NOMO-1 treated with dmso at 0.1 percent for 144 hours (cell line): ENCODE results near the gene TGDS.
A peak's percentile ranks its signal among the peaks of the same experiment; 100 is the strongest.

Experiments
- DNase-seq: peaks from one replicate; lab custom pipeline; 2025; ENCODE audit not compliant: unreplicated experiment; lab: John Stamatoyannopoulos, UW

Gene TGDS

GRCh38 chr13:94601446-94602431 is 5.8 kb upstream of the TGDS start, which contains the start of gene GPR180:
Gene GPR180 (plus strand): TSS chr13:94601857. CDS start chr13:94601928, 71 bp downstream.
- DNase-seq = peak; percentile 98

DNA sequence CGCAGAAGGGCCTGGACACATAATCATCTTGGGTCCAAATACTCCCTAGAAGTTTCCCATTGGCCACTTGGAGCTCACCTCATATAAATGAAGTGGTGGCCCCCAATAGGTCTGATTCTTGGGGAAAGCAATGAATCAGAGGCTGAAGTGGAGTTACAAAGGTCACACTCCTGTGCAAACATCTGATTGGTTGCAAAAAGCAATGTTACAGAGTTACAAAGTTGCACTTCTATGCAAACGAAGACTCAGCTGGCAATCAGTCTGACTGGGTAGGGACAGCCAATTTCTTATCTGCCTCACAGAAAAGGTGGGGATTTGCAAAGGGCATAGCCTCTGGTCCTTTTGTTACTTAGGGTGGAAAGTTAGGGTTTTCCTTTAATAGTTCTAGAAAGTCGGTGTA is 3.9 kb upstream of the TGDS start:
- DNase-seq = no peak

DNA sequence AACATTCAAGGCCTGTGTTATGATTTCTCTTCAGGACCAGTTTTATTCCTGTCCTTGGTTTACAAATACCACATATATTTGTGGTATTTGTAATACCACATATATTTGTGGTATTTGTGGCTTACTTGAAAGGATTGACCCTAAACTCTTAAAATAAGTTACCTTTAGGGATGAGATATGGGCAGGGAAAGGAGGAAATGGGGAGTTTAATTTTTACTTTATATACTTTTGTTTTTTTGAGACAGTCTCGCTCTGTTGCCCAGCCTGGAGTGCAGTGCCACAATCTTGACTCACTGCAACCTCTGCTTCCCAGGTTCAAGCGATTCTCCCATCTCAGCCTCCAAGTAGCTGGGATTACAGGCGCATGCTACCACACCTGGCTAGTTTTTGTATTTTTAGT is 2.3 kb upstream of the TGDS start:
- no peak for DNase-seq

DNA sequence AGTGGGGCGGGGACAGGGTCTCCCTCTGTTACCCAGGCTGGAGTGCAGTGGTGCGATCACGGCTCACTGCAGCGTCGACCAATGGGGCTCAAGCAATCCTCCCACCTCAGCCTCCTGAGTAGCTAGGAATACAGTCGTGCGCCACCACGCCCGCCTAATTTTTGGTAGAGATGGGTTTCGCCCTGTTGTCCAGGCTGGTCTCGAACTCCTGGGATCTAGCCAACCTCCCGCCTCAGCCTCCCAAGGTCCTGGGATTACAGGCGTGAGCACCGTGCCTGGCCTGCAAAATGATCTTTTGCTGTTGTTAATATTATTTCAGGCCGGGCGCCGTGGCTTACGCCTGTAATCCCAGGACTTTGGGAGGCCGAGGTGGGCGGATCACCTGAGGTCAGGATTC is 621 bp upstream of the TGDS start:
- no peak for DNase-seq

- DNase-seq = peak; percentile 54
Measured at GRCh38 chr13:94595001-94595949, 677 bp downstream of the TGDS start.

DNA sequence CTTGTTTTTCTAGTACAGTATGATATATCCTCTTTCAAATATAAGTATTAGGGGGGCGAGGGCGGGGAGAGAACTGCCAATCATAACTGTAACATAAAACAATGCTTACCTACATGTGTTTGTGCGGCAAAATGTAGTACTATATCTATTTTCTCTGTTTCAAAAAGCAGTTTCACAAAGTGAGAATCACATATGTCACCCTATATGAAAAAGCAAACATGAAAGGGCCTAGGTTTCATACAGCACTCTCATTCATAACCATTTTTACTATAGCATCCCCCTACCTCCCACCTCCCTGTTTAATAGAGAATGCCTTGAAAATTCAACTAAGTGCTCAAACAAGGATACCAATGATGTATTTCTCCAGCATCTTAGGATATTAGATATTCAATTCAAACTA is 5.2 kb downstream of the TGDS start:
- DNase-seq = no peak

- no peak for DNase-seq
Measured at GRCh38 chr13:94588541-94588940, 7.4 kb downstream of the TGDS start.

- DNase-seq = no peak
Measured at GRCh38 chr13:94586371-94586770, 9.6 kb downstream of the TGDS start.

GRCh38 chr13:94585543-94586101 is 10.3 kb downstream of the TGDS start:
- DNase-seq = no peak

- no peak for DNase-seq
Measured at GRCh38 chr13:94583926-94584325, 12.0 kb downstream of the TGDS start.

DNA sequence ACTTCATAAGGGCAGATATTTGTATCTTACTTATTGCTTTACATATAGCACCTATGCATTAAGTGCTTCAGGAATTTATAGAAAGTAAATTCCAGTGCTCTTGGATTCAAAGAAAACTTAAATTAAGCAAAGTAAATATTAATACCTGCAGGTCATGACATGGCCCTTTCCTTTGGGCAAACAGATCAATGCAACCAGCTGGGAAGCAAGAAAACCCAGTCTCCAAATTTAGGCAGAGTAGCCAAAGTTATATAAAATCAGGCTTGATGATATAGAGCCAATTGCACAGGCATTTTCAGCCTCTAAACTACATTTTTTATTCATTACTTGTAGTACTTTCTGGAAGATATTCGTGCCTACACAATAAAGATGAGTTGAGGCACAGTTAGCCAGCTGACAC is 16.9 kb downstream of the TGDS start:
- no peak for DNase-seq

- DNase-seq = no peak
Measured at GRCh38 chr13:94569615-94570014, 26.3 kb downstream of the TGDS start.

DNA sequence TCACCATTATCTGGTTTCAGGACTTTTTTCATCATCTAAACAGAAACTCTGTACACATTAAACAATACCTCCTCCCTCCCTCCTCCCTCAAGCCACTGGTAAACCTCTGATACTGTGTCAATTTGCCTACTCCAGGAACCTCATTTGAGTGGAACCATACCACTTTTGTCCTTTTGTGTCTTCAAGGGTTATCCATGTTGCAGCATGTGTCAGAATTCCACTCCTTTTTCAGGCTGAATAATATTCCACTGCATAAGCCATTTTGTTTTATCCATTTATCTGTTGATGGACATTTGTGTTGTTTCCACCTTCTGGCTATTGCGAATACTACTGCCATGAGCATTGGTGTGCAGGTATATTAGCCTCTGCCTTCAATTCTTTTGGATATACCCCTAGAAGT is 27.5 kb downstream of the TGDS start:
- DNase-seq = no peak

DNA sequence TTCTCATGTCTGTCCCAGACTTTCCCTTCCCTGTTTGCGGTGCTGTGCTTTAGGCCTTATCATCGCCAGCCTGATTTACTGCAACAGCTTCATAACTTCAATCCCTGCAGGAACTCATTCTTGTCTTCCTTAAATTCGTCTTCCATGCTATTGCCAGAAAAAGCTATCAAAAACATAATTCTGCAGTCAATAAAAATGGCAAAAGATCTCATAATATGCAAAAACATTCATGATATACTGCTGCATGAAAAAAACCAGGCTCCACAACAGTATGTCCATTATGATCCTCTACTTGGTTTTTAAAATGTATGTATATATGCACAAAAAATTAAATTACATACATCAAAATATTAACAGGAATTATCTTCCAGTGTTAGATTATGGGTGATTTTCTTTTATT is 28.4 kb downstream of the TGDS start:
- DNase-seq = no peak

DNA sequence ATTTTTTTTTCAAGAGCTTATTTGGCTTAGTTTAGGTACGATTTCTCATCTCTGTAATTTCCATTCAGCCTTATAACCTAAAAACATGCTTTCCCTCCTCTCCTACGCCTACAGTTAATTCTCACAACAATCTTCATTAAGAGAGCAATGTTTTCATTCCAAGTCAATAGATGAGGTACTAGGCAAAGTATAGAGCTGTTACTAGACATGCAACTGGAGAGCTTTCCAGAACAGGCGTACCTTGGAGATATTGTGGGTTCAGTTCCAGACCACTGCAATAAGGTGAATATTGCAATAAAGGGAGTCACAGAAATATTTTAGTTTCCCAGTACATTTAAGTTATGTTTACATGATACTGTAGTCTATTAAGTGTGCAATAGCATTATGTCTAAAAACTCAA is 34.8 kb downstream of the TGDS start:
- DNase-seq = no peak

DNA sequence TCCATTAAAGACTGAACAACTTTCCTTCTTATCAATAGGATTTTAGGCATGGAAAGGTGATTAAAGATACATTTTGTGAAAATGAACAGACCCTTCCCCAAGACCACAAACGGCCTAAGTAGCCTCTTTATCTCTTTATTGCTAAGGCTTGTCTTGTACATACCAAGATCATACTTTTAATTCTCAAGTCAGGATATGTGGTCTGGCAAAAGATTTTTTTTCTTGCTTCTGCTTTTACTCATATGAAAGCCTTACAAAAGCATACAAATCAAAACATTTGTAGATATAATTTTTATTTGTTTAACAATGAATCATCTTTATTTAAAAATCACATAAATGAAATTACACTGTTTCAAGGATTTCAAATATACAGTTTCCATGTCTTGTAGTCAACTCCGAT is 35.8 kb downstream of the TGDS start:
- DNase-seq = no peak

DNA sequence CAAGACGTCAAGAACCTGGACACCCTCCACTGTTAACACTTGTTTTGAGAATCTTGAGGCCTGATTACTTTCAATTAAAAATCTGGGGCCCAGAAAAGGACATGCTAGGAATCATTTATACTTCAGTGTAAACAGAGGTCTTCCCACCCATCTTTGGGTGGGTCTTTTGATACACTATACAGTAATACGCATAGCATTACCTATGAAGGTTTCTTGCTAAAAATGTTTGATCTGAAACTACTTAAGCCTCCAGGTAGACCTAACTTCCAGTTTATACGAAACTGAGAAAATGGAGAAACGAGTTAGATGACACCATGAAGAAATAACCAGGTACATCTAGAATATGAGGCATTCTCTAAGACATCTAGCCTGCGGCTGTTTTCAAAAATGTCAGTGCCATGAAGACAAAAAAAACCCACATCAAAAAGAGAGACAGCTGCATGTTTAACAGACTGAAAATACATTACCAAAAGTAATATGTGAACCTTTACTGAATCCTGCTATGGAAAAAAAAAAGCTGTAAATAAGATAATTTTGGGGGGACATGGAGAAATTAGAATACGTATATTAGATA is 36.6 kb downstream of the TGDS start:
- DNase-seq = no peak

DNA sequence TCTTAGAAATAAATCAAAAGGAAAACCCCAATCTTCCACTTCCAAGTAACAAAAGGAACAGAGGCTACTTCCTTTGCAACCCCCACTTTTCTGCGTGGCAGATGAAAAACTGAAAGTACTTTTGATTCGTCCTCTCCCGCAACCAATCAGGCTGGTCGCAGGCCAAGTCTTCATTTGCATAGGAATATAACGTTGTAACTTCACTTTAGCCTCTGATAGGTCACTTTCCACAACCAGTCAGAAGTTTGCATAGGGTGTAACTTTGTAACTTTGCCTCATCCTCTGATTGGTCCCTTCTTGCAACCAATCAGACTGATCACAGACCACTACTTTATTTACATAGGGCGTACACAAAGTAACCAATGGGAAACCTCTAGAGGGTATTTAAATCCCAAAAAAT is 37.2 kb downstream of the TGDS start:
- DNase-seq = no peak

GRCh38 chr13:94557684-94558235 is 38.2 kb downstream of the TGDS start:
- DNase-seq = no peak

GRCh38 chr13:94556621-94557020 is 39.3 kb downstream of the TGDS start:
- DNase-seq = no peak

- no peak for DNase-seq
Measured at GRCh38 chr13:94556041-94556440, 39.9 kb downstream of the TGDS start.
